ENCODE results near the gene LRRC38. TPM values are rescaled to one million over a fixed set of nuclear protein-coding genes. Genes with fewer than 3 reads are reported as not detected.

LRRC38 gene
- total and polyA plus RNA-seq, 7 donors, result 2.9 to 26.8 (median 7.0) TPM

- WGBS, 3 donors, result 25 to 34% (median 26%) methylated on average over 7 of the region's 7 CpGs
- intact Hi-C loops (cut with DNase I), result no loop called here
- H3K4me1 ChIP-seq, result peaks cover 22% of the 10 kb centered on the region
- H3K36me3 ChIP-seq (ENCODE audit: insufficient read depth in 1 of 2, low read depth in 1 of 2), result no peaks in the 10 kb centered on the region
- TF ChIP-seq CTCF (IDR thresholded peaks at IDR 0.05), result no peak
- no peak for DNase-seq
- H3K4me3 ChIP-seq, result no peak overlapping the region
- no peaks in the 10 kb centered on the region for H3K9me3 ChIP-seq
- peak overlapping the region; percentile 87 for H3K27ac ChIP-seq
- no peaks in the 10 kb centered on the region for H3K27me3 ChIP-seq (ENCODE audit: insufficient read depth in 3 of 3, low read length in 2 of 3)
- peak; percentile 11 to 51 (median 45) for ATAC-seq
These were observed 18.6 kb downstream of the LRRC38 start for GRCh38 chr1:13495186-13495585.

GRCh38 chr1:13494712-13495111 lies 19.1 kb downstream of the LRRC38 start:
- Histone ChIP-seq H3K4me3 (no peak overlapping the region), H3K36me3 (ENCODE audit: insufficient read depth in 1 of 2, low read depth in 1 of 2) (no peaks in the 10 kb centered on the region), H3K27me3 (ENCODE audit: insufficient read depth in 3 of 3, low read length in 2 of 3) (no peaks in the 10 kb centered on the region), H3K4me1 (peaks cover 22% of the 10 kb centered on the region), H3K27ac (peak overlapping the region; percentile 87), H3K9me3 (no peaks in the 10 kb centered on the region)
- intact Hi-C loops (cut with DNase I), result no loop called here
- WGBS, 3 donors, result 30 to 48% (median 42%) methylated on average over 6 of the region's 6 CpGs
- DNase-seq, result no peak
- peak; percentile 15 to 66 (median 42) for ATAC-seq
- no peak for TF ChIP-seq CTCF (IDR thresholded peaks at IDR 0.05)

GRCh38 chr1:13494025-13494424 lies 19.8 kb downstream of the LRRC38 start:
- Histone ChIP-seq H3K4me3 (no peak overlapping the region), H3K36me3 (ENCODE audit: insufficient read depth in 1 of 2, low read depth in 1 of 2) (no peaks in the 10 kb centered on the region), H3K27ac (peak overlapping the region; percentile 87), H3K27me3 (ENCODE audit: insufficient read depth in 3 of 3, low read length in 2 of 3) (no peaks in the 10 kb centered on the region), H3K9me3 (no peaks in the 10 kb centered on the region), H3K4me1 (peaks cover 17% of the 10 kb centered on the region)
- intact Hi-C loops (cut with DNase I), result no loop called here
- peak; percentile 50 to 79 for DNase-seq
- TF ChIP-seq CTCF (IDR thresholded peaks at IDR 0.05), result no peak
- peak; percentile 75 to 88 (median 85) for ATAC-seq
- 26 to 48% (median 32%) methylated on average over 5 of the region's 5 CpGs for WGBS, 3 donors

GRCh38 chr1:13492711-13493110 lies 21.1 kb downstream of the LRRC38 start:
- ATAC-seq (peak; percentile 70 to 86 (median 77)), DNase-seq (peak in 1 of 2 donors; percentile 74)
- Histone ChIP-seq H3K4me3 (no peak overlapping the region), H3K27ac (peak overlapping the region; percentile 87), H3K36me3 (ENCODE audit: insufficient read depth in 1 of 2, low read depth in 1 of 2) (no peaks in the 10 kb centered on the region), H3K4me1 (peaks cover 19% of the 10 kb centered on the region), H3K27me3 (ENCODE audit: insufficient read depth in 3 of 3, low read length in 2 of 3) (no peaks in the 10 kb centered on the region), H3K9me3 (no peaks in the 10 kb centered on the region)
- intact Hi-C loops (cut with DNase I), result no loop called here
- no peak for TF ChIP-seq CTCF (IDR thresholded peaks at IDR 0.05)
- 36 to 43% (median 40%) methylated on average over 12 of the region's 12 CpGs for WGBS, 3 donors

- ATAC-seq, result no peak
- H3K4me3 ChIP-seq, result no peak overlapping the region
- WGBS, 3 donors, result 61 to 74% (median 63%) methylated on average over 3 of the region's 3 CpGs
- peak overlapping the region; percentile 76 for H3K27ac ChIP-seq
- H3K36me3 ChIP-seq (ENCODE audit: insufficient read depth in 1 of 2, low read depth in 1 of 2), result no peaks in the 10 kb centered on the region
- no peaks in the 10 kb centered on the region for H3K9me3 ChIP-seq
- no peak for TF ChIP-seq CTCF (IDR thresholded peaks at IDR 0.05)
- H3K27me3 ChIP-seq (ENCODE audit: insufficient read depth in 3 of 3, low read length in 2 of 3), result no peaks in the 10 kb centered on the region
- intact Hi-C loops (cut with DNase I), result loop anchor here in 1 of 2 donors (5.0 kb wide), 1 partner anchor 54 kb away; no protein-coding TSS in a partner anchor
- H3K4me1 ChIP-seq, result peaks cover 27% of the 10 kb centered on the region
- no peak for DNase-seq
These were observed 25.8 kb downstream of the LRRC38 start for GRCh38 chr1:13487957-13488356.

Data from psoas muscle (tissue), 8 donors.